Stimulated activated CD4-positive, alpha-beta T cell treated with anti-CD3 and anti-CD28 coated beads, TNF-alpha, amount 100 ng/mL, for 1 hour (primary cell): ENCODE data around the gene RGS17.
A peak's percentile ranks its signal among the peaks of the same experiment; 100 is the strongest.
"Not testable (repeated sequence)": the region's sequence is repeated elsewhere in the genome, so short reads cannot be mapped to it uniquely, and the experiment has no call there.

Experiments used
- DNase-seq, 3 donors: peaks; one replicate each; pipeline ENCODE4 v3.0.0-alpha.2; 2020; ENCODE audit warnings: low read depth in 3 of 3, low spot score in 1 of 3

The RGS17 gene

GRCh38 chr6:152993847-152994246 lies 137.2 kb downstream of the RGS17 start:
- no peak for DNase-seq

GRCh38 chr6:152993431-152993830 lies 137.7 kb downstream of the RGS17 start:
- DNase-seq = no peak

- DNase-seq = no peak
Observed at GRCh38 chr6:152986978-152987377, 144.1 kb downstream of the RGS17 start.

GRCh38 chr6:152985300-152985699 lies 145.8 kb downstream of the RGS17 start:
- DNase-seq = not testable (repeated sequence)

GRCh38 chr6:152984513-152984872 lies 146.6 kb downstream of the RGS17 start:
- no peak for DNase-seq

- peak; percentile 80 to 91 (median 87) for DNase-seq
Observed at GRCh38 chr6:152983637-152984512, 147.2 kb downstream of the RGS17 start.

GRCh38 chr6:152982904-152983636 lies 148.0 kb downstream of the RGS17 start, which contains the start of gene FBXO5:
FBXO5 (minus strand) TSS chr6:152983041; CDS start chr6:152982959, 82 bp downstream.
- DNase-seq = peak; percentile 90 to 95 (median 94)

- DNase-seq = no peak
Observed at GRCh38 chr6:152981989-152982903, 148.8 kb downstream of the RGS17 start.

GRCh38 chr6:152981219-152981618 lies 149.9 kb downstream of the RGS17 start:
- DNase-seq = no peak

- no peak for DNase-seq
Observed at GRCh38 chr6:152980656-152981055, 150.4 kb downstream of the RGS17 start.

GRCh38 chr6:152979116-152979515 lies 152.0 kb downstream of the RGS17 start:
- no peak for DNase-seq

GRCh38 chr6:152978058-152978457 lies 153.0 kb downstream of the RGS17 start:
- no peak for DNase-seq

- no peak for DNase-seq
Observed at GRCh38 chr6:152977556-152977955, 153.5 kb downstream of the RGS17 start.

GRCh38 chr6:152976749-152977148 lies 154.3 kb downstream of the RGS17 start:
- no peak for DNase-seq

GRCh38 chr6:152975204-152975915 lies 155.7 kb downstream of the RGS17 start:
- DNase-seq = no peak

- DNase-seq = no peak
Observed at GRCh38 chr6:152973916-152974315, 157.2 kb downstream of the RGS17 start.

GRCh38 chr6:152969688-152970418 lies 161.2 kb downstream of the RGS17 start:
- no peak for DNase-seq

GRCh38 chr6:152966168-152966894 lies 164.8 kb downstream of the RGS17 start:
- not testable (repeated sequence) for DNase-seq

GRCh38 chr6:152959333-152959732 lies 171.7 kb downstream of the RGS17 start:
- DNase-seq = no peak
